Measurements from ENCODE around the gene FLYWCH1. TPM values are rescaled to one million over a fixed set of nuclear protein-coding genes. Genes with fewer than 3 reads are reported as not detected.

The FLYWCH1 gene
- total and polyA plus RNA-seq, 2 of the 8 experiments (the other 6 are each of a cell fraction or from before 2014, with no cell fraction given), result 12.4 to 23.5 TPM

- no peak overlapping the region for H2AFZ ChIP-seq (ENCODE audit: low read length)
- 0 out of 4 replicates have a peak overlapping the region, but pooled peaks of 1 of the 2 experiments have one; percentile 16 for H3K4me2 ChIP-seq (ENCODE audit: insufficient read depth in 1 of 2, low read depth in 2 of 2, low read length in 2 of 2)
- peak; percentile 74 for FAIRE-seq
Measured at GRCh38 chr16:2927010-2927646, 15.4 kb downstream of the FLYWCH1 start.

More at GRCh38 chr16:2927010-2927646, 15.4 kb downstream of the FLYWCH1 start:
- Histone ChIP-seq H3K4me3 (ENCODE audit: extremely low read depth in 1 of 4, insufficient read depth in 2 of 4, low read depth in 3 of 4, low read length in 4 of 4) (no peak overlapping the region), H3K18ac (ENCODE audit: extremely low read depth, low read length) (no peak overlapping the region), H4K91ac (replicated peaks; ENCODE audit: insufficient read length, low read length) (no peak overlapping the region), H3K79me2 (ENCODE audit: control insufficient read depth in 1 of 2, insufficient read depth in 2 of 2, low read length in 2 of 2) (no peaks in the 10 kb centered on the region), H2BK120ac (replicated peaks; ENCODE audit: low read depth, low read length) (no peak overlapping the region), H3K36me3 (ENCODE audit: control insufficient read depth in 2 of 4, insufficient read depth in 4 of 4, low read length in 3 of 4) (peaks cover 0 to 3% (median 0%) of the 10 kb centered on the region in 4 experiments; a peak in 2 of 8 replicates), H3K23ac (ENCODE audit: insufficient read length) (no peak overlapping the region), H2AK5ac (ENCODE audit: low read depth, low read length) (no peak overlapping the region), H2BK12ac (ENCODE audit: low read depth, low read length) (no peak overlapping the region), H3K27ac (ENCODE audit: low read depth, low read length) (no peak overlapping the region), H3K4ac (replicated peaks; ENCODE audit: insufficient read length, low read depth, low read length) (no peak overlapping the region), H2BK15ac (ENCODE audit: low read length) (no peak overlapping the region), H3K4me1 (replicated peaks in 1 of 4; ENCODE audit: control insufficient read depth in 3 of 4, insufficient read depth in 4 of 4, low read length in 3 of 4) (peaks cover 4 to 15% (median 10%) of the 10 kb centered on the region in 4 experiments), H2BK20ac (ENCODE audit: low read length) (no peak overlapping the region), H4K8ac (ENCODE audit: extremely low read depth, insufficient read depth, low read length) (no peak overlapping the region), H3K79me1 (ENCODE audit: low read depth, low read length) (0 out of 2 replicates have a peak, but pooled peaks cover 3% of the 10 kb centered on the region), H3K27me3 (replicated peaks in 1 of 4; ENCODE audit: control insufficient read depth in 3 of 4, extremely low read depth in 1 of 4, insufficient read depth in 3 of 4, low read length in 3 of 4) (no peaks in the 10 kb centered on the region), H3K9me3 (ENCODE audit: insufficient read depth in 2 of 2, low read depth in 1 of 2, low read length in 1 of 2) (no peaks in the 10 kb centered on the region), H3K9ac (replicated peaks in 1 of 4; ENCODE audit: extremely low read depth in 1 of 4, low read depth in 3 of 4, low read length in 3 of 4) (no peak overlapping the region), H2BK5ac (ENCODE audit: low read depth, low read length) (no peak overlapping the region), H4K5ac (ENCODE audit: insufficient read length, low read depth, low read length) (no peak overlapping the region), H3K14ac (ENCODE audit: insufficient read length) (no peak overlapping the region), H3K56ac (replicated peaks; ENCODE audit: insufficient read length, low read depth, low read length) (no peak overlapping the region), H4K20me1 (replicated peaks in 1 of 2; ENCODE audit: control insufficient read depth in 1 of 2, insufficient read depth in 2 of 2, low read length in 2 of 2) (no peaks in the 10 kb centered on the region), H3K23me2 (ENCODE audit: low read depth, low read length) (no peaks in the 10 kb centered on the region; the same call in 1 of the 2 replicates)
- ChIA-PET CTCF (ENCODE audit: partially characterized antibody) (interaction anchor here (0.5 to 10.4 kb wide), 40 partner anchors 10 to 197 kb away, joined by 3 to 98 read pairs (median 4); partner anchors contain the start of genes FLYWCH1, FLYWCH2 and PRSS21), POLR2A (ENCODE audit: partially characterized antibody) (interaction anchor here (1.0 to 1.3 kb wide), 2 partner anchors 9 to 88 kb away, joined by 3 read pairs; no protein-coding TSS in a partner anchor)
- TF ChIP-seq KDM5A (IDR thresholded peaks at IDR 0.05; ENCODE audit: low read length), result no peak
- TF ChIP-seq RBBP5 (IDR thresholded peaks at IDR 0.05; ENCODE audit: borderline replicate concordance, low read depth, low read length), result no peak
- TF ChIP-seq E2F6 (IDR thresholded peaks at IDR 0.05), result peak; percentile 53
- TF ChIP-seq MAX (IDR thresholded peaks at IDR 0.05), result peak; percentile 81
- TF ChIP-seq CREB1 (IDR thresholded peaks at IDR 0.05), result peak; percentile 90
- TF ChIP-seq RAD21 (IDR thresholded peaks at IDR 0.05 in 1 of 2, conservative IDR thresholded peaks at IDR 0.05 in 1 of 2; ENCODE audit: low read depth in 2 of 2, low read length in 2 of 2), result peak; percentile 85 to 92
- TF ChIP-seq CTCF (IDR thresholded peaks at IDR 0.05; ENCODE audit: control extremely low read depth in 1 of 3, insufficient read depth in 1 of 3, low read depth in 1 of 3, low read length in 3 of 3), result peak; percentile 83 to 97 (median 96)
- TF ChIP-seq NANOG (IDR thresholded peaks at IDR 0.05; ENCODE audit: insufficient read depth, low read depth, low read length, poor library complexity, severe bottlenecking), result peak; percentile 23
- 27% methylated on average over 19 of the region's 19 CpGs; no CpG with 5 or more reads in 1 of the 2 experiments for WGBS, 2 experiments (ENCODE audit: extremely low coverage in 1 of 2, insufficient coverage in 1 of 2, insufficient read length in 1 of 2, insufficient replicate concordance in 2 of 2, low coverage in 1 of 2, low lambda C conversion rate in 2 of 2, missing lambda C conversion rate in 1 of 2)
- DNase-seq (ENCODE audit: low read depth in 1 of 2, low spot score in 2 of 2), result peak in 1 of 2 experiments; percentile 93

All from H1 (cell line).